ENCODE results near the gene APOL4.

Gene APOL4

GRCh38 chr22:36184433-36185025 is 17.1 kb downstream of the APOL4 start:
- DNase-seq (ENCODE audit: low spot score), result no peak
- TF ChIP-seq, protein P1, sequence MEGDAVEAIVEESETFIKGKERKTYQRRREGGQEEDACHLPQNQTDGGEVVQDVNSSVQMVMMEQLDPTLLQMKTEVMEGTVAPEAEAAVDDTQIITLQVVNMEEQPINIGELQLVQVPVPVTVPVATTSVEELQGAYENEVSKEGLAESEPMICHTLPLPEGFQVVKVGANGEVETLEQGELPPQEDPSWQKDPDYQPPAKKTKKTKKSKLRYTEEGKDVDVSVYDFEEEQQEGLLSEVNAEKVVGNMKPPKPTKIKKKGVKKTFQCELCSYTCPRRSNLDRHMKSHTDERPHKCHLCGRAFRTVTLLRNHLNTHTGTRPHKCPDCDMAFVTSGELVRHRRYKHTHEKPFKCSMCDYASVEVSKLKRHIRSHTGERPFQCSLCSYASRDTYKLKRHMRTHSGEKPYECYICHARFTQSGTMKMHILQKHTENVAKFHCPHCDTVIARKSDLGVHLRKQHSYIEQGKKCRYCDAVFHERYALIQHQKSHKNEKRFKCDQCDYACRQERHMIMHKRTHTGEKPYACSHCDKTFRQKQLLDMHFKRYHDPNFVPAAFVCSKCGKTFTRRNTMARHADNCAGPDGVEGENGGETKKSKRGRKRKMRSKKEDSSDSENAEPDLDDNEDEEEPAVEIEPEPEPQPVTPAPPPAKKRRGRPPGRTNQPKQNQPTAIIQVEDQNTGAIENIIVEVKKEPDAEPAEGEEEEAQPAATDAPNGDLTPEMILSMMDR (IDR thresholded peaks at IDR 0.05; ENCODE audit: borderline replicate concordance, control extremely low read depth, extremely low read depth, insufficient read depth, missing control alignments), result no peak
- in situ Hi-C loops (cut with MboI; ENCODE audit: low sequenced_read_pairs, unreplicated experiment), result no loop called here

- DNase-seq (ENCODE audit: low spot score), result no peak
- in situ Hi-C loops (cut with MboI; ENCODE audit: low sequenced_read_pairs, unreplicated experiment), result no loop called here
- TF ChIP-seq, protein P1 (IDR thresholded peaks at IDR 0.05; ENCODE audit: borderline replicate concordance, control extremely low read depth, extremely low read depth, insufficient read depth, missing control alignments), result no peak
Measured at GRCh38 chr22:36183446-36183845, 18.2 kb downstream of the APOL4 start.

DNA sequence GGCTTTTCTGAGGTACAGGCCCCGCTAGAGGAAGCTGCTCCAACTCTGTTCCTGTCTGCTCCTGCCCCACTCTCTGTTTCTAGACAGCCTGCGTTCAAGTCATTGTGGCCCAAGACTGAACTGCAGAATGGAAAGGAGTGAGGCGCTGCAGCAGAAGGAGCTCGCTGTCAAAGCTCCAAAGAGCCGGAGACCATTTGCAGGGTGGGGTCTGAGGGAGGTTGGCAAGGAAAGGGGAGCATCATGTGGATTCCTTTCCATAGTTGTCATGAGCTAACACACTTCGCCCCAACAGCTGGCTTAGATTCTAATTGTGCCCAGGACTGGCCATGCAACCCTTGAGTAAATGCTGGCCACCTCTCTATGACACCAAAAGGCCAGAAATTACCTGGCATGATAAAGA is 18.8 kb downstream of the APOL4 start:
- in situ Hi-C loops (cut with MboI; ENCODE audit: low sequenced_read_pairs, unreplicated experiment), result no loop called here
- TF ChIP-seq, protein P1 (IDR thresholded peaks at IDR 0.05; ENCODE audit: borderline replicate concordance, control extremely low read depth, extremely low read depth, insufficient read depth, missing control alignments), result no peak
- DNase-seq (ENCODE audit: low spot score), result no peak

DNA sequence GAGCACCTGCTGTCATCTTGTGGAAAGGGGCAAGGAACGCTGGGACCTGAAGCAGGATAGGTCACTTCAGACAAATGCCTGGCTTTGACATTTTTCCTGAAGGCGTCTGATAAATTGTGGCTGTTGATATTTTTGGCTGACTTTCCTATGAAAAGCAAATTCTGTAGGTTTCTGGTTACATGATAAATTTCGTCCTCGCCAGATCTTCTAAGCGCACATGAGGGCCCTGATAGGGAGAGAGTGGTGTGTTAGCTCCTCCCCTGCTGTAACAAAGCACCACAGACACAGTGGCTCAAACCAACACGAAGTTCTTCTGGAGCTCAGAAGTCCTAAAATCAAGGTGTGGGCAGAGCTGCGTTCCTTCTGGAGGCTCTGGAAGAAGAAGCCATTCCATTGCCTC is 19.6 kb downstream of the APOL4 start:
- DNase-seq (ENCODE audit: low spot score), result no peak
- TF ChIP-seq, protein P1 (IDR thresholded peaks at IDR 0.05; ENCODE audit: borderline replicate concordance, control extremely low read depth, extremely low read depth, insufficient read depth, missing control alignments), result no peak
- in situ Hi-C loops (cut with MboI; ENCODE audit: low sequenced_read_pairs, unreplicated experiment), result no loop called here

DNA sequence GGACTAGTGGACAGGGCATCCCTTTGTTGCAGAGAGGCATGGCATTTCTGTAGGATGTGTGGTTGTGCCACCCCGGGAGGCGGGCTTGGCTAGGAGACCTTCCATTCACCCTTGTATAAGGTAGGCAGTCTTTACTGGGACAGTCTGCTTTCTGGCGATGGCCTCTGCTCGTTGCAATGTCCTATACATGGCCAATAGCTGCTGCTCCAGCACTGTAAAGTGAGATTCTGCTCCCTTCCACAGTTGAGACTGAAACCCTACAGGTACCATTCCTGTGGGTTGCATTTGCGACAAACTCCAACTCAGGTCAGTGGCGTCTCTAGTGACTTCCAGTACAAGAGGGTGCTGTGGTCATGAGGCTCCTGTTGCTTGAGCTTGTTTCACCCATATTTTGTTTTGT is 20.7 kb downstream of the APOL4 start:
- in situ Hi-C loops (cut with MboI; ENCODE audit: low sequenced_read_pairs, unreplicated experiment), result no loop called here
- TF ChIP-seq, protein P1 (IDR thresholded peaks at IDR 0.05; ENCODE audit: borderline replicate concordance, control extremely low read depth, extremely low read depth, insufficient read depth, missing control alignments), result no peak
- DNase-seq (ENCODE audit: low spot score), result no peak

DNA sequence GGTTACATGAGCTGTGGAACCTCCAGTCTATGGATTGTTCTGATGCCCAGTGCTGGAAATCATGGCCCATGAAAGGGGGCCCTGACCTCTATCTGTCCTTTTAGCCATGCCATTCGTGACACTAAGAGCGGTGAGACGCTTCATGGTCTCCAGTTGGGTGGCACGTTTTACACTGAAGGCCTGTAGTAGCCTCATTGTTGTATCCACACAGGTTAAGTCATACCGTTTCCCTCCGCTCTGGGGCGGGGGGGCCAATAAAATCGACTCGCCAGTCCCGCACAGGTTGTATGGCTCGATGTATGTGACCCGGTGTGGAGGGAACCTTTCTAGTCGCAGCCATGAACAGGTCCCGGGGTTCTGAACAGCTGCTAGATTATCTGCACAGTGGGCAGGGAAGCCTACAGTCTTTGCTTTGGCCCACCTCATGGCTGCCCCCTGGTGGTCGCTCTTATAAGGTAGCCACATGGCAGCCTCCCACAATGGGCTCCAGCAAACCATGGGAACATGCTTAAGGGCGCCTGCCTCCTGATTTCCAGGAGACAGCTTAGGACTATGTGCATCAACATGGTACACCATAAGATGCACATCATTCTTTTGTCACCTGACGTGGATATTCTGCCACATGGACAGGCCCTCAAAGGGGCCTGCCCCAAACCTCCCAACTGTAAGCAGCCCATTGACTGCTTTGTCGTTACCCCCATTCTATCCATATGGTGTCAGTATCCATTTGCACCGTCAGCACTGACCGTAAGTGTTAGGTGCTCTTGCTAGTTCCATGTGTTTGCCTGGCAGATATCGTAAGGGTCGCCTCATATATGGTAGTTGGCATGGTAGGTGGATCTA is 21.4 kb downstream of the APOL4 start:
- TF ChIP-seq, protein P1 (IDR thresholded peaks at IDR 0.05; ENCODE audit: borderline replicate concordance, control extremely low read depth, extremely low read depth, insufficient read depth, missing control alignments), result peak; percentile 73
- peak; percentile 84 for DNase-seq (ENCODE audit: low spot score)
- in situ Hi-C loops (cut with MboI; ENCODE audit: low sequenced_read_pairs, unreplicated experiment), result no loop called here

Measured in GM13976 (cell line).